CD8-positive, alpha-beta memory T cell (primary cell): ENCODE results near the gene PRKRA. TPM values are rescaled to one million over a fixed set of nuclear protein-coding genes. Genes with fewer than 3 reads are reported as not detected.

Source experiments
- CTCF ChIA-PET: fragments of 350-600 bp; sonication (Branson Sonifier 250); formaldehyde crosslinking; loops from one replicate; lab custom pipeline; 2021; ENCODE audit warnings: antibody characterized with exemption; lab: Charles Lee
- POLR2A ChIA-PET: fragments of 350-600 bp; sonication (Branson Sonifier 250); formaldehyde crosslinking; loops from one replicate; lab custom pipeline; 2021; ENCODE audit warnings: antibody characterized with exemption; lab: Charles Lee
- DNase-seq, 5 donors: peaks; one replicate each; pipeline versions ENCODE4 v3.0.0 to v3.0.0-alpha.2; 2020 to 2022; ENCODE audit warnings: mixed read lengths in 1 of 5
- H3K27ac ChIP-seq: one replicate; pipeline ENCODE4 v1.7.0; 2013; ENCODE audit warnings: low read depth, mild to moderate bottlenecking, low read length, moderate library complexity
- H3K27me3 ChIP-seq: 2 replicates; pipeline ENCODE4 v1.7.0; 2013; ENCODE audit warnings: low read length, mild to moderate bottlenecking; ENCODE audit not compliant: insufficient read depth, poor library complexity, severe bottlenecking
- H3K36me3 ChIP-seq: 2 replicates; pipeline ENCODE4 v1.7.0; 2013; ENCODE audit warnings: mild to moderate bottlenecking, low read length, moderate library complexity; ENCODE audit not compliant: insufficient read depth
- H3K4me1 ChIP-seq: 2 replicates; pipeline ENCODE4 v1.7.0; 2013; ENCODE audit warnings: mild to moderate bottlenecking, low read length, moderate library complexity; ENCODE audit not compliant: insufficient read depth
- H3K4me3 ChIP-seq: 2 replicates; pipeline ENCODE4 v1.7.0; 2013; ENCODE audit warnings: mild to moderate bottlenecking, low read length
- H3K9me3 ChIP-seq: 2 replicates; pipeline ENCODE4 v1.7.0; 2013; ENCODE audit warnings: mild to moderate bottlenecking, low read length
- H3K27ac Mint-ChIP-seq, 8 donors: one replicate each; pipeline ENCODE4 v1.8.0; 2020 to 2021; ENCODE audit warnings: mixed read lengths in 8 of 8, mild to moderate bottlenecking in 6 of 8, inconsistent platforms in 3 of 8, moderate library complexity in 3 of 8
- H3K27me3 Mint-ChIP-seq, 2 donors: one replicate each; pipeline ENCODE4 v1.8.0; 2020 to 2021; ENCODE audit warnings: mixed read lengths in 2 of 2, mild to moderate bottlenecking in 1 of 2, moderate library complexity in 1 of 2
- H3K36me3 Mint-ChIP-seq, 3 donors: one replicate each; pipeline ENCODE4 v1.8.0; 2020 to 2021; ENCODE audit warnings: mixed read lengths in 3 of 3, inconsistent platforms in 1 of 3, mild to moderate bottlenecking in 1 of 3
- H3K4me1 Mint-ChIP-seq, 3 donors: one replicate each; pipeline ENCODE4 v1.8.0; 2020 to 2021; ENCODE audit warnings: mixed read lengths in 3 of 3, inconsistent platforms in 1 of 3, mild to moderate bottlenecking in 1 of 3
- H3K4me3 Mint-ChIP-seq, 7 donors: one replicate each; pipeline ENCODE4 v1.8.0; 2020 to 2021; ENCODE audit warnings: mixed read lengths in 7 of 7, mild to moderate bottlenecking in 6 of 7, moderate library complexity in 4 of 7, inconsistent platforms in 2 of 7
- H3K9me3 Mint-ChIP-seq, 5 donors: one replicate each; pipeline ENCODE4 v1.8.0; 2020 to 2022; ENCODE audit warnings: mixed read lengths in 5 of 5, mild to moderate bottlenecking in 3 of 5, moderate library complexity in 2 of 5, inconsistent platforms in 1 of 5
- polyA plus RNA-seq: library from polyadenylated mRNA; unstranded; fragments of 300-500 nt; fragmentation: Illumina TruSeq; gene quantifications from one replicate; pipeline ENCODE4 v1.2.3, GENCODE V29; 2021
- total RNA-seq, 2 experiments: library from RNA; stranded (reverse); gene quantifications; one replicate each; pipeline ENCODE4 v1.2.3, GENCODE V29; 2021

The PRKRA gene
- total and polyA plus RNA-seq, 3 experiments from 2014 or later, result 48.4 to 58.0 (median 48.5) TPM

DNA sequence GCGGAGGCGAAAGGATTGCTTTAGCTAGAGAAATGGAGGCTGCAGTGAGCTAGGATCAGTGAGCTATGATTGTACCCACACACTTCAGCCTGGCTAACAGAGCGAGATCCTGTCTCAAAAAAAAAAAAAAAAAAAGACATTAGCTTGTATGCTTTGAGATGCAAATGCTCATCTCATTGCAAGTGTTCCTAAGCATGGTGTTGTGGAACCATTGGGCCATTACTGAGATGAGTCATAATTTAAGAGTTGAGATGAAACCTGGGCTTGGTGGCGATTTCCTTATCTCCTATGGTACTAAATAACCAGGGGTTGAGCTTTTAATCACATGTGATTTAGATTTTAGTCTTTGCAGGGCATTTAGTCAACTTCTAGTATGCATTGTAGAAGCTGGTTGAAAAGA lies 31.5 kb upstream of the PRKRA start:
- Mint-ChIP-seq H3K4me1 (peaks cover 58 to 80% (median 78%) of the 10 kb centered on the region in 3 donors), H3K9me3 (no peaks in the 10 kb centered on the region), H3K4me3 (peak overlapping the region; percentile 57 to 98 (median 97)), H3K27ac (peak overlapping the region in 6 of 8 donors; percentile 8 to 92 (median 54)), H3K27me3 (no peaks in the 10 kb centered on the region), H3K36me3 (peaks cover 0 to 32% (median 13%) of the 10 kb centered on the region in 3 donors)
- H3K27ac ChIP-seq, result no peak overlapping the region
- no peak overlapping the region for H3K4me3 ChIP-seq
- H3K4me1 ChIP-seq, result peaks cover 41% of the 10 kb centered on the region
- no peak for DNase-seq
- CTCF ChIA-PET, result interaction anchor here (0.8 to 2.0 kb wide), 5 partner anchors 31 to 69 kb away, joined by 3 to 9 read pairs (median 3); partner anchors contain the start of genes PJVK and PRKRA
- POLR2A ChIA-PET, result interaction anchor here (1.1 kb wide), 1 partner anchor 8 kb away, joined by 3 read pairs; no protein-coding TSS in a partner anchor
- no peaks in the 10 kb centered on the region for H3K27me3 ChIP-seq
- H3K9me3 ChIP-seq, result no peaks in the 10 kb centered on the region
- H3K36me3 ChIP-seq, result peaks cover 9% of the 10 kb centered on the region

DNA sequence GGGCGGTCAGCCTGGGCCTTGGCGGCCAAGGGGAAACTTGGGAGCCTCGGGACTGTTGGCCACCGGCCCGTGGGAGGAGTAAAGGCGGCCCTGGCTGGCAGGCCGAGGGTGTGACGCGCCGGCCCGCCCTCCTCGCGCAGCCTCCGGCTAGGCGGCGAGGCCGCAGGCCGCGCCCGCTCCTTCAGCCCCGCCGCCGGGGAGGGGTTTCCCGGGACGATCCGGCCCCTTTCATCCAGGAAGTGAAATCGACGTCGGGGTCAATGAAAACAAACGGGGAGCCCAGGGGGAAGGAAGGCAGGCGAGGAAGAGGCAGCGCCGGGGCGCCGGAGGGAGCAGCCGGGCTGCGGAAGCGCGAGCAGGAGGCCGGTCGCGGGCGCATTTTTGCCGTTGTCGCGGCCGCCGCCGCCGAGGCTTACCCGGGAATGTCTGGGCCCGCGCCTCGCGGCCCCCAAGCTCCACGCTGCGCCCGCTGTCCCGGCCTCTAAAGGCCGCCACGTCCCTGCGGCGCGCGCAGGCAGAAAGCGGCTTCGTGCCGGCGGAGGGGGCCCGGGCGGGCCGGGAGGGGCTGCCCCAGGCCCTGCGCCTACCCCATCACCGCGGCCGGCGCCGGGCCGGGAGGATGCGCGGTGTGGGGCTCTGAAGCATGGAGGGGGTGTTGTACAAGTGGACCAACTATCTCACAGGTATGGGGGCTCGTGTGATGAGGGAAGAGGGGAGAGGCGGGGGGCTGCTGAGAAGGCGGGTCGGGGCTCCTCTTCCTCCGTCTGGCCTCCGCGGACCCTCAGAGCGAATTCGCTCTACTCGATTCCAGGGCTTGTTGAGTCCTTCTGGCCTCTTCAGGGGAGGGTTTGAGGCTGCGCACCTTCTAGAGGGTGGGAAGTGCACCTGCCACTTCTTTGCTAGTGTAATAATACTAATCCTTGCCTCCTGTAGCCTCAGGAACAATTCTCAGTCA lies 29.5 kb upstream of the PRKRA start, which contains the start of gene PLEKHA3:
Gene PLEKHA3, plus strand, starts transcription at position 231 of the 955 bp plus-strand sequence. Its CDS starts 413 bp downstream, at position 644.
- ChIA-PET POLR2A (interaction anchor here (0.6 to 1.6 kb wide), 2 partner anchors 30 to 73 kb away, joined by 3 to 6 read pairs; partner anchors contain the start of genes PJVK and PRKRA), CTCF (interaction anchor here (1.2 to 1.7 kb wide), 4 partner anchors 13 to 35 kb away, joined by 3 to 4 read pairs (median 3); partner anchors contain the start of genes PJVK and PRKRA)
- Mint-ChIP-seq H3K27me3 (no peaks in the 10 kb centered on the region), H3K4me1 (peaks cover 47 to 71% (median 60%) of the 10 kb centered on the region in 3 donors), H3K4me3 (peak within 1 kb of the TSS; percentile 97 to 99 (median 98)), H3K27ac (peak within 1 kb of the TSS; percentile 92 to 100 (median 98)), H3K9me3 (no peaks in the 10 kb centered on the region), H3K36me3 (peaks cover 0 to 16% (median under 1%) of the 10 kb centered on the region in 3 donors)
- H3K4me1 ChIP-seq, result peaks cover 41% of the 10 kb centered on the region
- H3K9me3 ChIP-seq, result no peaks in the 10 kb centered on the region
- H3K27ac ChIP-seq, result peak within 1 kb of the TSS; percentile 58
- peak; percentile 68 to 80 (median 77) for DNase-seq
- H3K36me3 ChIP-seq, result no peaks in the 10 kb centered on the region
- H3K27me3 ChIP-seq, result no peaks in the 10 kb centered on the region
- peak within 1 kb of the TSS; percentile 72 for H3K4me3 ChIP-seq

DNA sequence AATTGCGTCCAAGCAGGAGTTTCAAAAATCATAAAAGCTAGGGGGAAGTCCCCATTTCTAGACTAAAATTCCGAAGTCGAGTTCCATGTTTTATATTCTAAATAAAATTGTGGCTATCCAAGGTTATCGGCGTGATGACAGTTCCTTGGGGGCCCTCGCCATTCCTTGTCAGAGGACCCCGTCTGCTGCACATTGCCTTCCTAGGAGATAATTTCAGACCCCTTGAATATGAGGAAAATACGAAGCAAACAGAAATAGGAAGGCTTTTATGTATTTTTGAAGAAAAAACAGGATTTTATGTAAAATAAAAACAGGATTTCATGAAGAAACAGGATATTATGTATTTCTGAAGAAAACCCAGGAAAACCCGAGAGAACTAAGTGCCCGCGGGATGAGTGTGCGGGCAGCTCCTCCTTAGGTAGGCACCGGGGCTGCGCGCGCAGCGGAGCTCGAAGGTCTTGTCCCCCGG lies 28.8 kb upstream of the PRKRA start:
- peaks cover 43 to 64% (median 56%) of the 10 kb centered on the region in 3 donors for H3K4me1 Mint-ChIP-seq
- H3K27ac Mint-ChIP-seq, result peak overlapping the region; percentile 89 to 100 (median 98)
- POLR2A ChIA-PET, result interaction anchor here (0.6 to 1.1 kb wide), 2 partner anchors 29 to 72 kb away, joined by 3 to 6 read pairs; partner anchors contain the start of genes PJVK and PRKRA
- peak overlapping the region; percentile 92 to 99 (median 98) for H3K4me3 Mint-ChIP-seq
- no peaks in the 10 kb centered on the region for H3K27me3 Mint-ChIP-seq
- H3K4me3 ChIP-seq, result peak overlapping the region; percentile 72
- H3K4me1 ChIP-seq, result peaks cover 41% of the 10 kb centered on the region
- H3K36me3 ChIP-seq, result no peaks in the 10 kb centered on the region
- peaks cover 0 to 15% (median 0%) of the 10 kb centered on the region in 3 donors for H3K36me3 Mint-ChIP-seq
- no peaks in the 10 kb centered on the region for H3K27me3 ChIP-seq
- H3K9me3 ChIP-seq, result no peaks in the 10 kb centered on the region
- no peaks in the 10 kb centered on the region for H3K9me3 Mint-ChIP-seq
- H3K27ac ChIP-seq, result peak overlapping the region; percentile 58
- CTCF ChIA-PET, result interaction anchor here (0.9 to 1.7 kb wide), 5 partner anchors 14 to 65 kb away, joined by 3 to 4 read pairs (median 3); partner anchors contain the start of genes PJVK and PRKRA
- no peak for DNase-seq

DNA sequence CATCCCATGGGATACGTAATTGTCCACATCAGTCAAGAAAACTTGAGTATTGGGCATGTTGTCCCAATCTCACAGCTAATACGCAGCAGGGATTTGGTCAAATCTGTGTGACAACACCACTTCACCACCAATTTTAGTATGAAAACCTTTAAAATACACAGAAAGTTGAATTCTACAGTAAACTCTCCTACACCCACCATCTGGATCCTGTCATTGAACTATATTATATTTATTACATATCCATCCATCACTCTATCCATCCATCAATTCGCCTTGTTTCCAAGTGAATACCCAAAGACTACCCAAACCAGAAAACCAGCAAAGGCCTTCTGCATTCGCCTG lies 28.3 kb upstream of the PRKRA start:
- Mint-ChIP-seq H3K4me3 (peak overlapping the region; percentile 92 to 99 (median 98)), H3K27ac (peak overlapping the region; percentile 92 to 100 (median 98)), H3K36me3 (peaks cover 0 to 15% (median 0%) of the 10 kb centered on the region in 3 donors)

DNA sequence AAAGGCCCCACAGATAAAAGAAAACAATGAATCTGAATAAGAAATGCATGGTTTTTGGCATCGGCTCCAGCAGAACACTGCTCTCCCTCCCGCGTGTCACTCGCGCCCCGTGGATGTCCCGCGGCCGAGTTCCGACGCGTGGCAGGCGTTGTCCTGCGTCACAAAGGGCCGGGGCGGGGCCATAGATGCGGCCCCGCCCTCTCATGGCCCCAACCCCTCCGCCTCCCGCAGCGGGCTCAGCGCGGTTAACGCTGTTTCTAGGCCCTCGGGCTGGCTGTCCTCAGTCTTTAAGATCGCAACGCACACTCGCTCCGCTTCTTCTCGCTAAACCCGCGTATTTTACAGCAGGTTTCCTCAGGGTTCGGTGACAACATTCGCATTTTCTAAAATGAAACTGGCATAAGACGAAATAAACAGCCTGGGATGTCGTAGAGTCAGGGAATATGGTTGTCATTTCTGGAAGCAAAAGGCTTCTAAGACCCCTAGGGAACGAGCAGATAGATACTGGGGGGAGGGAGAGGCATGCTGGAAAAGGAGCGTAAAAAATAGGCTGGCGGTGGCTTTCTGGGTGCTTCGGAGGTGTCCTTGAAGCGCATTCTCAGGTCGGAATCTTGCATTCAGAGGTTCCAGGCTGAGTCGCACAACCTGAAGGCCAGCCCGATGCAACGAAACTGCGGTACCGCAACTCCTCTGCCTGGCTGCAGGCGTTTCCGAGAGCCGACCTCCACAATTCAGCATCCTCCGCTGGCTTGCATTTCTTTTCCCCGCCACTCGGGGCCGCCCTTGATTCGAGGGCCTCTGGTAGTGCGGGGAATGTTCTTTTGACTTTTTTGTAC lies 27.7 kb upstream of the PRKRA start, which contains the start of gene FKBP7:
Gene FKBP7, minus strand, starts transcription at position 162 of the 836 bp plus-strand sequence. Its CDS starts 101 bp downstream, at position 61.
- H3K27me3 Mint-ChIP-seq, result no peaks in the 10 kb centered on the region

More for the DNA sequence above, 28.3 kb upstream of the PRKRA start:
- Histone ChIP-seq H3K4me1 (peaks cover 40% of the 10 kb centered on the region), H3K9me3 (no peaks in the 10 kb centered on the region), H3K36me3 (no peaks in the 10 kb centered on the region), H3K4me3 (peak overlapping the region; percentile 98), H3K27me3 (no peaks in the 10 kb centered on the region), H3K27ac (no peak overlapping the region)
- DNase-seq, result no peak
- H3K27me3 Mint-ChIP-seq, result no peaks in the 10 kb centered on the region
- H3K9me3 Mint-ChIP-seq, result no peaks in the 10 kb centered on the region
- ChIA-PET POLR2A (interaction anchor here (1.1 kb wide), 1 partner anchor 29 kb away, joined by 6 read pairs; the partner anchor contains the start of genes PJVK and PRKRA), CTCF (interaction anchor here (0.5 to 1.7 kb wide), 5 partner anchors 21 to 77 kb away, joined by 3 to 4 read pairs (median 3); partner anchors contain the start of genes PJVK and PRKRA)
- peaks cover 37 to 59% (median 51%) of the 10 kb centered on the region in 3 donors for H3K4me1 Mint-ChIP-seq

DNA sequence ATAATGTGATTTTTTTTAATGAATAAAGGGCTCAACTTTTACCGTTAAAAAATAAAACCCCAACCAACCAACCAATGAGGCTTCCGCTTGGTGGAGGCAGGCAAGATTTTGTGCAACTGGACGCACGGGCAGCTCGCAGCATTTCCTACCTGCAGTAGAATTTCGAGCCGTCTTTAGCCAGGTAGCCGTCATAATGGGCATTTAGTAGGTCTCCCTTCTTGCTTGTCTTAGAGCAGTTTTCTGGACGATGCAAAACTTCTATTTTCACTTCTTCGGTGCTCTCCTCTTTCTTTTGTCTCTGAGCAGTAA lies 27.1 kb upstream of the PRKRA start:
- H3K27me3 ChIP-seq, result no peaks in the 10 kb centered on the region
- H3K9me3 ChIP-seq, result no peaks in the 10 kb centered on the region
- peak overlapping the region; percentile 92 to 99 (median 98) for H3K4me3 Mint-ChIP-seq
- H3K4me3 ChIP-seq, result peak overlapping the region; percentile 98
- H3K27me3 Mint-ChIP-seq, result no peaks in the 10 kb centered on the region
- peak overlapping the region; percentile 92 to 100 (median 98) for H3K27ac Mint-ChIP-seq
- DNase-seq, result no peak
- H3K4me1 Mint-ChIP-seq, result peaks cover 37 to 50% (median 41%) of the 10 kb centered on the region in 3 donors
- CTCF ChIA-PET, result interaction anchor here (0.6 kb wide), 1 partner anchor 17 kb away, joined by 3 read pairs; no protein-coding TSS in a partner anchor
- peak overlapping the region; percentile 93 for H3K27ac ChIP-seq
- POLR2A ChIA-PET, result no interaction called here
- no peaks in the 10 kb centered on the region for H3K9me3 Mint-ChIP-seq
- peaks cover 32% of the 10 kb centered on the region for H3K4me1 ChIP-seq
- H3K36me3 Mint-ChIP-seq, result peaks cover 0 to 15% (median 0%) of the 10 kb centered on the region in 3 donors
- no peaks in the 10 kb centered on the region for H3K36me3 ChIP-seq

More for the DNA sequence above, 27.7 kb upstream of the PRKRA start, which contains the start of gene FKBP7:
- ChIA-PET POLR2A (interaction anchor here (1.1 kb wide), 1 partner anchor 28 kb away, joined by 6 read pairs; the partner anchor contains the start of genes PJVK and PRKRA), CTCF (interaction anchor here (0.5 to 1.2 kb wide), 3 partner anchors 33 to 77 kb away, joined by 3 read pairs; no protein-coding TSS in a partner anchor)
- Mint-ChIP-seq H3K9me3 (no peaks in the 10 kb centered on the region), H3K36me3 (peaks cover 0 to 15% (median 0%) of the 10 kb centered on the region in 3 donors), H3K27ac (peak within 1 kb of the TSS; percentile 92 to 100 (median 98)), H3K4me3 (peak within 1 kb of the TSS; percentile 92 to 99 (median 98)), H3K4me1 (peaks cover 37 to 53% (median 45%) of the 10 kb centered on the region in 3 donors)
- peak within 1 kb of the TSS; percentile 93 for H3K27ac ChIP-seq
- DNase-seq, result peak; percentile 81 to 91 (median 86)
- no peaks in the 10 kb centered on the region for H3K27me3 ChIP-seq
- peaks cover 34% of the 10 kb centered on the region for H3K4me1 ChIP-seq
- H3K4me3 ChIP-seq, result peak within 1 kb of the TSS; percentile 98
- H3K36me3 ChIP-seq, result no peaks in the 10 kb centered on the region
- no peaks in the 10 kb centered on the region for H3K9me3 ChIP-seq
